H1 (cell line): ENCODE measurements around the gene WDR45B.

Source experiments
- JUND ChIP-seq: IDR thresholded peaks from 2 replicates; pipeline ENCODE4 v1.6.1; 2011; ENCODE audit warnings: mild to moderate bottlenecking, improper control_type of control experiment, low read length
- SRF ChIP-seq: IDR thresholded peaks from 2 replicates; pipeline ENCODE4 v1.6.1; 2011; ENCODE audit warnings: mild to moderate bottlenecking, low read depth, low read length, moderate library complexity
- TF ChIP-seq, protein P1 (sequence below), 3 experiments: IDR thresholded peaks; 1 replicate in 2 of 3; 2 replicates in 1 of 3; pipeline versions ENCODE4 v1.5.1 to v1.6.1; 2011; ENCODE audit warnings: low read length in 3 of 3, mild to moderate bottlenecking in 3 of 3, inconsistent platforms in 2 of 3, low read depth in 1 of 3, moderate library complexity in 1 of 3; ENCODE audit not compliant: insufficient read depth in 1 of 3; ENCODE audit errors: control extremely low read depth in 1 of 3

DNA sequence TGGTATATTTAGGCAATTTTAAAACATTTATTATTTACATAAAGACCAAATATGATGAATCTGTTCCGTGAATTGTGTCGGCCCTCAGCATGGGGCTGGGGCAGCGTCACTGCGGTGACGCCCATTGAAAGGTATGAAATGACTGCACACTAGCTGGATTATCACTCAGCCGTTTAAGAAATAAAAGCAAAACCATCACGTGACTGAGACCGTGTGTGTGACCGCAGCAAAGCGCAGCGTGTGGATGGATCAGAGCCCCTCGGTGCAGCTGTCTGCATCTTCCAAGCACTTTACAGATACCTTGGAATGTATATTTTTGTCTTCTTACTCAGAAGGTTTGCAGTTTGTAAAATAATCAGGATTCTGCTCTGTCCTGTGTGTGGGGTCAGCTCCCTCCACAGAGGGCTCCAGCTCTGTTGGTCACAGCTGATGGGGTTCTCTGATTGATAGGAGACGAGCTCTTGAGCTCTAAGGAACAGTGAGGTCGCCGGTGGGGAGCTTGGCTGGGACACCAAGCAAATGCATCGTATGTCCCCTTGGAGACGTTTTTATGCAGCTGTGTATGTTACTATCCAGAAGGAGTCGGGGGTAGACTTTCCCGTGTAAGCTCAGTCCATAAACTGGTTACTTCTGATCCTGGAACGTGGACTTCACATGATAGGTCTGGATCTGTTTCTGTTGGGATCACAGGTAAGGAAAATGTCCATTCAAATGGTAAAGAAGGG lies 45.1 kb downstream of the WDR45B start:
- TF ChIP-seq, protein P1, sequence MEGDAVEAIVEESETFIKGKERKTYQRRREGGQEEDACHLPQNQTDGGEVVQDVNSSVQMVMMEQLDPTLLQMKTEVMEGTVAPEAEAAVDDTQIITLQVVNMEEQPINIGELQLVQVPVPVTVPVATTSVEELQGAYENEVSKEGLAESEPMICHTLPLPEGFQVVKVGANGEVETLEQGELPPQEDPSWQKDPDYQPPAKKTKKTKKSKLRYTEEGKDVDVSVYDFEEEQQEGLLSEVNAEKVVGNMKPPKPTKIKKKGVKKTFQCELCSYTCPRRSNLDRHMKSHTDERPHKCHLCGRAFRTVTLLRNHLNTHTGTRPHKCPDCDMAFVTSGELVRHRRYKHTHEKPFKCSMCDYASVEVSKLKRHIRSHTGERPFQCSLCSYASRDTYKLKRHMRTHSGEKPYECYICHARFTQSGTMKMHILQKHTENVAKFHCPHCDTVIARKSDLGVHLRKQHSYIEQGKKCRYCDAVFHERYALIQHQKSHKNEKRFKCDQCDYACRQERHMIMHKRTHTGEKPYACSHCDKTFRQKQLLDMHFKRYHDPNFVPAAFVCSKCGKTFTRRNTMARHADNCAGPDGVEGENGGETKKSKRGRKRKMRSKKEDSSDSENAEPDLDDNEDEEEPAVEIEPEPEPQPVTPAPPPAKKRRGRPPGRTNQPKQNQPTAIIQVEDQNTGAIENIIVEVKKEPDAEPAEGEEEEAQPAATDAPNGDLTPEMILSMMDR (IDR thresholded peaks at IDR 0.05; ENCODE audit: control extremely low read depth in 1 of 3, insufficient read depth in 1 of 3, low read depth in 1 of 3, low read length in 3 of 3) = no peak
- TF ChIP-seq SRF (no peak), JUND (no peak)
